ENCODE data around the gene ZNF30. TPM values are rescaled to one million over a fixed set of nuclear protein-coding genes. Genes with fewer than 3 reads are reported as not detected.

Gene ZNF30
- total RNA-seq, 1 donor from 2014 or later: 3.5 TPM

Other genes starting within 250 kb of the ZNF30 start
- 0.14 and 0.30 TPM in 2 replicates for gene SCGB2B2, start 249.7 kb upstream of the ZNF30 start, total RNA-seq
- gene ZNF302, start 249.2 kb upstream of the ZNF30 start, total RNA-seq: 14.1 and 14.7 TPM in 2 replicates
- 2.6 and 3.4 TPM in 2 replicates for gene ZNF181, start 192.7 kb upstream of the ZNF30 start, total RNA-seq
- 1.9 and 2.0 TPM in 2 replicates for gene ZNF599, start 153.7 kb upstream of the ZNF30 start, total RNA-seq
- 9.9 and 10.0 TPM in 2 replicates for gene ZNF792, start 37.3 kb downstream of the ZNF30 start, total RNA-seq
- gene GRAMD1A, start 73.4 kb downstream of the ZNF30 start, total RNA-seq: 260 TPM in 2 replicates
- 2.7 and 3.6 TPM in 2 replicates for gene SCN1B, start 103.6 kb downstream of the ZNF30 start, total RNA-seq
- 0.07 and 0.11 TPM in 2 replicates for gene HPN, start 114.8 kb downstream of the ZNF30 start, total RNA-seq
- gene FXYD3, start 188.9 kb downstream of the ZNF30 start, total RNA-seq: not detected in 2 replicates
- 0.27 TPM in 1 of 2 replicates, not detected in the other for gene LGI4, start 208.2 kb downstream of the ZNF30 start, total RNA-seq
- 0.71 TPM in 1 of 2 replicates, not detected in the other for gene FXYD1, start 211.9 kb downstream of the ZNF30 start, total RNA-seq
- 0.28 TPM in 1 of 2 replicates, not detected in the other for gene FXYD7, start 216.4 kb downstream of the ZNF30 start, total RNA-seq
- 257 and 271 TPM in 2 replicates for gene FXYD5, start 227.8 kb downstream of the ZNF30 start, total RNA-seq

Data from activated T-helper 2 cell treated with anti-CD3 and anti-CD28 coated beads, Interferon-gamma antibody, Interleukin-2, Interleukin-4, amounts not matched to agents 10 μg/mL and 5 μg/mL and 100 μg/mL, durations not matched to agents 14 hours and 24 hours and 36 hours (primary cell).